Mucosa of descending colon (tissue), 3 donors: ENCODE data around the gene METTL4. TPM values are rescaled to one million over a fixed set of nuclear protein-coding genes. Genes with fewer than 3 reads are reported as not detected.

ENCODE experiments used
- ATAC-seq: fragments of 200-7000 bp; cut with Tn5 transposase; one replicate; pipeline ENCODE4 v1.9.1; 2020; ENCODE audit warnings: mild to moderate bottlenecking, moderate library complexity
- DNase-seq, 3 donors: peaks; one replicate each; pipeline ENCODE4 v3.0.0-alpha.2; 2020
- H3K36me3 ChIP-seq: fragments of 200-600 bp; one replicate; pipeline ENCODE4 v1.8.0; 2021; ENCODE audit warnings: low read depth, mild to moderate bottlenecking
- H3K4me1 ChIP-seq: fragments of 200-600 bp; one replicate; pipeline ENCODE4 v1.8.0; 2021; ENCODE audit warnings: low read depth, mild to moderate bottlenecking
- H3K4me3 ChIP-seq: fragments of 200-600 bp; one replicate; pipeline ENCODE4 v1.8.0; 2021; ENCODE audit warnings: mild to moderate bottlenecking
- H3K9me3 ChIP-seq: fragments of 200-600 bp; one replicate; pipeline ENCODE4 v1.8.0; 2021; ENCODE audit warnings: mild to moderate bottlenecking
- intact Hi-C, 2 donors: fragments of 100-400 bp; cut with DNase I in 1 of 2; cut with micrococcal nuclease in 1 of 2; formaldehyde crosslinking; loops; one replicate each; pipeline versions ENCODE4 v1.11.0 to v1.11.1; 2022; cut with DNase I, micrococcal nuclease
- total RNA-seq, 3 donors: library from RNA; stranded (reverse); fragmentation: NEBNext Ultra II Directional in 2 of 3; extraction: Animal tissue kit (Norgen Biotek cat#: 25700) in 2 of 3; gene quantifications; one replicate each; pipeline versions ENCODE4 v1.2.1 to v1.2.4, GENCODE V29; 2021 to 2023
- TF ChIP-seq, protein P1 (sequence below): fragments of 200-600 bp; IDR thresholded peaks from one replicate; pipeline ENCODE4 v1.8.0; 2022; ENCODE audit warnings: antibody characterized with exemption, mild to moderate bottlenecking
- donor health status: DM: no; HTN: no; CAD: no; lungs with moderate emphysema.
- donor health status: DM: no; HTN: no; CAD: no.
- donor health status: DM: no; HTN: yes; CAD: no.

METTL4 gene
- total RNA-seq, 3 donors from 2014 or later = 7.6 to 13.6 (median 10.6) TPM

DNA sequence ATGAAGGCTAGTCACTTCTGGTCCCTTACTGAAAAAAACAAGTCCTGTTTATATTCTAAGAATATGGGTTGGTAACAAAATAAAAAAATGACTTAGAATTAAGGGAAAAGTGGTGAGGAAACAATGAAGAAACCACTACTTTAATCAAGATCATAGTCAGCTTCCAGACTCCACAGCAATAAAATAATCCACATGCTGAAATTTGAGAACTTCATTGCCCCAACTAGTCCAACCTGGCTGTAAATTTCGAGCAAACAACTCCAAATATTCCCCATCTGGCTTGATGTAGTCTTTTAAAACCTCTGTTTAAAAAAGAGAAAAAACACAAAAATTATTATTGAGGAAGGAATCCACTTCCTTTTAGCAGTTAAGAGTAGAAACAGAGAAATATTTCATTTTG is 32.5 kb downstream of the METTL4 start:
- TF ChIP-seq, protein P1, sequence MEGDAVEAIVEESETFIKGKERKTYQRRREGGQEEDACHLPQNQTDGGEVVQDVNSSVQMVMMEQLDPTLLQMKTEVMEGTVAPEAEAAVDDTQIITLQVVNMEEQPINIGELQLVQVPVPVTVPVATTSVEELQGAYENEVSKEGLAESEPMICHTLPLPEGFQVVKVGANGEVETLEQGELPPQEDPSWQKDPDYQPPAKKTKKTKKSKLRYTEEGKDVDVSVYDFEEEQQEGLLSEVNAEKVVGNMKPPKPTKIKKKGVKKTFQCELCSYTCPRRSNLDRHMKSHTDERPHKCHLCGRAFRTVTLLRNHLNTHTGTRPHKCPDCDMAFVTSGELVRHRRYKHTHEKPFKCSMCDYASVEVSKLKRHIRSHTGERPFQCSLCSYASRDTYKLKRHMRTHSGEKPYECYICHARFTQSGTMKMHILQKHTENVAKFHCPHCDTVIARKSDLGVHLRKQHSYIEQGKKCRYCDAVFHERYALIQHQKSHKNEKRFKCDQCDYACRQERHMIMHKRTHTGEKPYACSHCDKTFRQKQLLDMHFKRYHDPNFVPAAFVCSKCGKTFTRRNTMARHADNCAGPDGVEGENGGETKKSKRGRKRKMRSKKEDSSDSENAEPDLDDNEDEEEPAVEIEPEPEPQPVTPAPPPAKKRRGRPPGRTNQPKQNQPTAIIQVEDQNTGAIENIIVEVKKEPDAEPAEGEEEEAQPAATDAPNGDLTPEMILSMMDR = no peak
- no peaks in the 10 kb centered on the region for H3K36me3 ChIP-seq
- H3K4me1 ChIP-seq = no peaks in the 10 kb centered on the region
- no peaks in the 10 kb centered on the region for H3K9me3 ChIP-seq
- intact Hi-C loops = no loop called here
- no peak for ATAC-seq
- no peak for DNase-seq
- H3K4me3 ChIP-seq = no peak overlapping the region

DNA sequence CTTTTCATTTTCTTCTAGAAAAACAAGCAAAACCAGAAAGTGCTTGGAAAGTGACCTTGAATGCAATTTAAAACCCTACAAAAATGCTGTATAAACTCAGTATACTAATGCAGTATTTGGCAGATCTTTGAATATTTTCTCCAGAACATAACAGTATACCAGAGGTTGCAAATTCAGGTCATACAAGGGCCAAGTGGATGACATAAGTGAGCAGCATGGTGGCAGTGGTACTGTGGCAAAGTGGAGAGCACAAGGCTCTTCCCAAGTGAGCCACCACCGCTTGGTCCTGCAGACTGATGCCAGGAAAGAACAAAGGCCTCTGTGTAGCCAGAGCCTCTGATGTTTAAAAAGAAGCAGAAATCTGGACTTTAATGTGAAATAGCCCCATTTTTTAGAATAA is 33.1 kb downstream of the METTL4 start:
- ATAC-seq (no peak), DNase-seq (no peak)
- Histone ChIP-seq H3K9me3 (no peaks in the 10 kb centered on the region), H3K36me3 (no peaks in the 10 kb centered on the region), H3K4me1 (no peaks in the 10 kb centered on the region), H3K4me3 (no peak overlapping the region)
- TF ChIP-seq, protein P1 = no peak
- intact Hi-C loops = no loop called here

GRCh38 chr18:2537296-2537695 is 34.0 kb downstream of the METTL4 start:
- ATAC-seq (no peak), DNase-seq (no peak)
- Histone ChIP-seq H3K9me3 (no peaks in the 10 kb centered on the region), H3K36me3 (no peaks in the 10 kb centered on the region), H3K4me1 (no peaks in the 10 kb centered on the region), H3K4me3 (no peak overlapping the region)
- TF ChIP-seq, protein P1 = no peak
- intact Hi-C loops = no loop called here

GRCh38 chr18:2536493-2536892 is 34.8 kb downstream of the METTL4 start:
- H3K36me3 ChIP-seq = no peaks in the 10 kb centered on the region
- no peaks in the 10 kb centered on the region for H3K9me3 ChIP-seq
- TF ChIP-seq, protein P1 = no peak
- intact Hi-C loops = no loop called here
- no peak overlapping the region for H3K4me3 ChIP-seq
- no peak for DNase-seq
- ATAC-seq = no peak
- H3K4me1 ChIP-seq = no peaks in the 10 kb centered on the region

GRCh38 chr18:2536063-2536462 is 35.2 kb downstream of the METTL4 start:
- no peaks in the 10 kb centered on the region for H3K36me3 ChIP-seq
- no peak for DNase-seq
- no peak for ATAC-seq
- intact Hi-C loops = no loop called here
- no peaks in the 10 kb centered on the region for H3K9me3 ChIP-seq
- H3K4me3 ChIP-seq = no peak overlapping the region
- no peaks in the 10 kb centered on the region for H3K4me1 ChIP-seq
- TF ChIP-seq, protein P1 = no peak

- DNase-seq = no peak
- TF ChIP-seq, protein P1 = no peak
- Histone ChIP-seq H3K4me1 (no peaks in the 10 kb centered on the region), H3K4me3 (no peak overlapping the region), H3K36me3 (no peaks in the 10 kb centered on the region), H3K9me3 (no peaks in the 10 kb centered on the region)
- intact Hi-C loops = no loop called here
- ATAC-seq = no peak
Measured at GRCh38 chr18:2535419-2535910, 35.8 kb downstream of the METTL4 start.
